DOHH2 (cell line): ENCODE results near the gene GALNT9.

ENCODE experiments used
- CTCF ChIP-seq: fragments of 200-600 bp; sonication (generic); IDR thresholded peaks from one replicate; pipeline ENCODE4 v1.5.1; 2014; ENCODE audit warnings: antibody characterized with exemption, mild to moderate bottlenecking, low read depth, low read length; ENCODE audit not compliant: poor library complexity, severe bottlenecking
- EZH2phosphoT487 ChIP-seq: fragments of 200-600 bp; sonication (generic); IDR thresholded peaks from 2 replicates; pipeline ENCODE4 v1.6.1; 2017; ENCODE audit warnings: borderline replicate concordance, mild to moderate bottlenecking, antibody characterized with exemption, low read length, moderate library complexity, mixed read lengths

GRCh38 chr12:132307976-132308852 is 21.2 kb downstream of the GALNT9 start:
- TF ChIP-seq CTCF (no peak), EZH2phosphoT487 (no peak)
